DMS153 treated with DMSO at 0.1 percent for 48 hours (cell line): ENCODE measurements around the gene LCTL.
"Not testable (repeated sequence)": the region's sequence is repeated elsewhere in the genome, so short reads cannot be mapped to it uniquely, and the experiment has no call there.

Source experiments
- DNase-seq: peaks from one replicate; lab custom pipeline; 2025; ENCODE audit not compliant: unreplicated experiment; lab: John Stamatoyannopoulos, UW

The LCTL gene

GRCh38 chr15:66503041-66503648 lies 62.7 kb downstream of the LCTL start:
- DNase-seq = not testable (repeated sequence)

GRCh38 chr15:66502491-66502890 lies 63.3 kb downstream of the LCTL start:
- DNase-seq = no peak

GRCh38 chr15:66500346-66500745 lies 65.5 kb downstream of the LCTL start:
- not testable (repeated sequence) for DNase-seq

- no peak for DNase-seq
Measured at GRCh38 chr15:66498501-66499386, 67.1 kb downstream of the LCTL start.
